Upper lobe of left lung (tissue), 4 donors: ENCODE results near the gene ZNF423.

ENCODE experiments used
- EP300 ChIP-seq, 4 donors: sonication (generic); formaldehyde crosslinking; IDR thresholded peaks; one replicate each; pipeline ENCODE4 v1.5.1; 2017; ENCODE audit warnings: antibody characterized with exemption in 4 of 4, control low read depth in 2 of 4
- POLR2A ChIP-seq, 4 donors: fragments of 450-650 bp; IDR thresholded peaks; one replicate each; pipeline ENCODE4 v1.5.1; 2016 to 2017; ENCODE audit warnings: antibody characterized with exemption in 4 of 4, mild to moderate bottlenecking in 2 of 4
- POLR2AphosphoS5 ChIP-seq, 2 donors: sonication (generic); formaldehyde crosslinking; IDR thresholded peaks; one replicate each; pipeline ENCODE4 v1.5.1; 2017; ENCODE audit warnings: antibody characterized with exemption in 2 of 2
- TF ChIP-seq, protein P1 (sequence below), 6 experiments: fragments of 450-650 bp in 4 of 6; fragments of 200-600 bp in 2 of 6; sonication (generic) in 2 of 6; IDR thresholded peaks; one replicate each; pipeline ENCODE4 v1.5.1; 2016 to 2019; ENCODE audit warnings: antibody characterized with exemption in 6 of 6

DNA sequence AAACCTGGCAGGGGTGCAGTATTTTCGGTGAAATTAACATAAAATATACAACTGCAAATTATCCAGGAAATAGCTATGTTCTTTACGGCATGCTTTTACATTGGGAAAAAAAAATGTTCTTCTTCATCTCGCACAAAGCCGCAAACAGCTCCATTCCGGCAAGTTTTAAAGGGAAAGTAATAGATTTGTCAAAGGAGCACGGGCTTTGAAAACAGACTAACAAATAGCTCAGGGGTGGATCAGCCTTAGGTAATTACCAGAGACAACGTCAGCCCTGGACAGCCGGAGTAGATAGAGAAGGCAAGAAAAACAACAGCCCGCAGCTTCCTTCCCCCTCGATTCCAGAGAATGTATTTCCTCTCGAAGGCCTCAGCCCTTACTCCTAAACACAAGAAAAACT, 259.8 kb downstream of the ZNF423 start:
- TF ChIP-seq, protein P1, sequence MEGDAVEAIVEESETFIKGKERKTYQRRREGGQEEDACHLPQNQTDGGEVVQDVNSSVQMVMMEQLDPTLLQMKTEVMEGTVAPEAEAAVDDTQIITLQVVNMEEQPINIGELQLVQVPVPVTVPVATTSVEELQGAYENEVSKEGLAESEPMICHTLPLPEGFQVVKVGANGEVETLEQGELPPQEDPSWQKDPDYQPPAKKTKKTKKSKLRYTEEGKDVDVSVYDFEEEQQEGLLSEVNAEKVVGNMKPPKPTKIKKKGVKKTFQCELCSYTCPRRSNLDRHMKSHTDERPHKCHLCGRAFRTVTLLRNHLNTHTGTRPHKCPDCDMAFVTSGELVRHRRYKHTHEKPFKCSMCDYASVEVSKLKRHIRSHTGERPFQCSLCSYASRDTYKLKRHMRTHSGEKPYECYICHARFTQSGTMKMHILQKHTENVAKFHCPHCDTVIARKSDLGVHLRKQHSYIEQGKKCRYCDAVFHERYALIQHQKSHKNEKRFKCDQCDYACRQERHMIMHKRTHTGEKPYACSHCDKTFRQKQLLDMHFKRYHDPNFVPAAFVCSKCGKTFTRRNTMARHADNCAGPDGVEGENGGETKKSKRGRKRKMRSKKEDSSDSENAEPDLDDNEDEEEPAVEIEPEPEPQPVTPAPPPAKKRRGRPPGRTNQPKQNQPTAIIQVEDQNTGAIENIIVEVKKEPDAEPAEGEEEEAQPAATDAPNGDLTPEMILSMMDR (IDR thresholded peaks at IDR 0.05) = no peak
- TF ChIP-seq POLR2A (IDR thresholded peaks at IDR 0.05) (no peak), POLR2AphosphoS5 (IDR thresholded peaks at IDR 0.05) (no peak), EP300 (IDR thresholded peaks at IDR 0.05) (no peak)
